HG02571 (cell line): Measurements from ENCODE around the gene ABCC9.
"Not testable (repeated sequence)": the region's sequence is repeated elsewhere in the genome, so short reads cannot be mapped to it uniquely, and the experiment has no call there.

Experiments
- ATAC-seq: cut with Tn5 transposase; IDR thresholded peaks from one replicate; pipeline ENCODE4 v1.9.1; 2021; ENCODE audit warnings: mild to moderate bottlenecking, moderate library complexity; ENCODE audit not compliant: unreplicated experiment

ABCC9 gene

DNA sequence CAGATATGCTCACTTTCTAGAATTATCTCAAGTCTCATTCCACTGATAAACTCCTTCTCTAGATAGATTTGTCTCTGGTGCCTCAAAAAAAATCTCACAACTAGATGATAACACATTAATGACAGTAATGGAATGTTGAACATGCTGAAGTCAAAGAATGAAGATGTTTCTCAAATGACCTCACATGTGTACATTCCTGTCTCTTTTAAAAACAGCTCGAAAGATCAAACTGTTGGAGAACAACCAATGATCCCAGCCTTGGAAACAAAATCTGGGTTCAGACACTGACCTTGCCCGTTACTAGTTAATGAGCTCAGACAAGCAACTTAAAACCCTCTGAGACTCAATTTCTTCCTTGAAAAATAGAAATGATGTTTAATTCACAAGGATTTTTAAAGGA lies 122.0 kb downstream of the ABCC9 start:
- ATAC-seq: no peak

- no peak for ATAC-seq
Observed at GRCh38 chr12:21818627-21819026, 122.6 kb downstream of the ABCC9 start.

DNA sequence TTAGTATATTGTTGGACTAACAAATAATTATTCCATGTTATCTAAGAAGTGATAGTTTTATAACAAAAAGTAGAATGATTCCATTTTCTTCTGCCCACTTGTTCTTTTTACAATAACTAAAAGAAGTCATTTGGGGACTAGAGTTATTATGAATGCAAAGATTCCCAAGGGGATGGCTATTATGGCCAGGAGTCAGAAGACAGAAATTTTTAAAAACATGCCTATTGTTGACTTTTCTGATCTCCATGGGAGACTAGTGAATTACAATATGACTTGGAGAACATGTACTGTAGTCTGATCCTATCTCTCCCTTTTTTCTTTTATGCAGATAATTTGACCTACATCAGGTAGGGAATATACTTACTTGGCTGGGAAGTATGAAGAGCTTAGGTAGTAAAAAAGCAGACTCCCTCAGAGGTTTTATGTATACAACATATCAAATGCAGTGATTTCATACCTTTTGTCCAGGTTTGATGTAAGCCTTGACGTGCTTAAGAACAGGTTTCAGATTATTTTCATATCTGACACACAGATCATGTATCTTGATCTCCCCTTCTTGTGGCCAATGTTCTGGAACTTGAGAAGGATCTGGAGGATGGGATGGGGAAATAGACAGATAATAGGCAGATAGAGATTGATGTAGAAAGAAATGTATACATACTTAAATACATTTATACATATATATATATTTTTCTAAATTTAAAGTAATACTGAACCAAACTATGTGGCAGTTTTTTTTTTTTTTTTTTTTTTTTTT lies 125.7 kb downstream of the ABCC9 start:
- no peak for ATAC-seq

- no peak for ATAC-seq
Observed at GRCh38 chr12:21814814-21815213, 126.4 kb downstream of the ABCC9 start.

DNA sequence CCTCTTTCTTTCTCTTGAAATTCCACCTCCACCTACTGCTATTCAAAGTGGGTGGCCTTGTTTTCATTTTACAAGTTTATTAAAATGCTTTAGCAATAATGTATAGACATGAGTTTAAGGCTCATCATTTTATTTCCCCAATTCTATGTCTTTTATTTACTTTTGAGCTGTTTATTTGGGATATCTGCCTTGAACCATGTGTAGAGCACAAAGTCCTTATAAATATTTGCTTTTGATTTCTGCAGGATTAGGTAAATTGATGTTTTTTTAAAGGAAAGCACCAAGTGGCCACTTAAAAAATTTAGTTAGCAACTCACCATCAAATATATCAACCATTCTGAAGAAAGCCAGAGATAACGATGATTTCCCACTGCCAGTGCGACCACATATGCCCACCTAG lies 126.9 kb downstream of the ABCC9 start:
- ATAC-seq: no peak

GRCh38 chr12:21813751-21814150 lies 127.5 kb downstream of the ABCC9 start:
- ATAC-seq: no peak

DNA sequence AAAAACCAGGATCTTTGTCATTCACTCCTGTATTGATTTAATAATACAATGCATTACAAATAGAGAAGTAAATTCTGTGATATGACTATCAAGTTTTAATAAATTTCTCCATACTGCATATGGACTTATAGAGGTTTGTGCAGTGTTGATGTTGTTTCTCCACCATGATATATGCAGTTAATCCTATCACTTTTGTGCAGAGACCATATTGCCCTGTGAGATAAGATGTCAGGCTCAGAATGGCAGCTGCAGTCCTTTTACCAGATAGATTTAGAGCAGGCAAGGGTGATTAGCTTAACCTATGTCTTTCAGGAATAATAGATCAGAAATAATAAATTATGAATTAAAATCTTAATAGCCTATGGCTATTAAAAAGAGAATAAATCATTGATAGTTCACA lies 128.1 kb downstream of the ABCC9 start:
- ATAC-seq: no peak

DNA sequence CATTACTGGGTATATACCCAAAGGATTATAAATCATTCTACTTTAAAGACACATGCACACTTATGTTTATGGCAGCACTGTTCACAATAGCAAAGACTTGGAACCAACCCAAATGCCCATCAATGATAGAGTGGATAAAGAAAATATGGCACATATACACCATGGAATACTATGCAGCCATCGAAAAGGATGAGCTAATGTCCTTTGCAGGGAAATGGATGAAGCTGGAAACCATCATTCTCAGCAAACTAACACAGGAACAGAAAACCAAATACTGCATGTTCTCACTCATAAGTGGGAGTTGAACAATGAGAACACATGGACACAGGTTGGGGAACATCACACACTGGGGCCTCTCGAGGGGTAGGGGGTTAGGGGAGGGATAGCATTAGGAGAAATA lies 128.9 kb downstream of the ABCC9 start:
- ATAC-seq: not testable (repeated sequence)

DNA sequence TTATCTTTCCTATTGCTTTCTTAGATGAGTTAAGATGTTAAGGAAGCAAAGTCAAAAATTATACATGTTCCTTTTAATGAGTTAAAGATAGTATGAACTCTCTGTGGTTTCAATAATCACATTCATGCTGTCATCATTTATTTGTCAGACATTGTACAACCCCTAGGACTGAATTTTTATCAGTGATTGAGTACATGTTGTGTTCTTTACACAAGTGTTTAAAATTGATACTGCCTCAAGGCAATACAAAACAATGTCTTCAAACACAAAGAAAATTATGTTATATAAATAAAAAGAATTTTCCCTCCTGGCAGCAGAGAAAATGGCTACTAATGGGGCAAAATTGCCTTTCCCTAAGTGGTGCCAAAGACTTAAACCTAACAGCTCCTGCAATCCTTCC lies 132.1 kb downstream of the ABCC9 start:
- ATAC-seq: no peak

GRCh38 chr12:21806255-21806654 lies 135.0 kb downstream of the ABCC9 start:
- no peak for ATAC-seq

GRCh38 chr12:21801522-21802288 lies 139.5 kb downstream of the ABCC9 start:
- ATAC-seq: no peak

DNA sequence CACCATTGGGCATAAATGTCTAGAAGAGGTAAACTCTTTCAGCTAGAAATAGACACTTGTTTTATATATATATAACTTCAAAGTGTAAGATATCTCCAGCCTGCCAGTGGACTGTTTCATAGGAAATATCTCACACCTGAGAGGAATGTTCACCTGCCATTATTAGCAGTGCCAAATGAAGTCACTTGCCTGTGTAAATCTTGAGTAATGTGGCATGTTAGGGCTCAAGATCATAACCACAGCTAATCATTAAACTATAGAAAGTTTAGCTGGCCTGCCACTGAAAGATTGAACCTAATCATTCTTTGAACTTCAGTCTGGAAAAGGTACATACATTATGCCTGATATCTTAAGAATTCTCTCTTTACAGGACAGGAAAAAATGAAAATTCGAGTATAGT lies 141.2 kb downstream of the ABCC9 start:
- no peak for ATAC-seq

DNA sequence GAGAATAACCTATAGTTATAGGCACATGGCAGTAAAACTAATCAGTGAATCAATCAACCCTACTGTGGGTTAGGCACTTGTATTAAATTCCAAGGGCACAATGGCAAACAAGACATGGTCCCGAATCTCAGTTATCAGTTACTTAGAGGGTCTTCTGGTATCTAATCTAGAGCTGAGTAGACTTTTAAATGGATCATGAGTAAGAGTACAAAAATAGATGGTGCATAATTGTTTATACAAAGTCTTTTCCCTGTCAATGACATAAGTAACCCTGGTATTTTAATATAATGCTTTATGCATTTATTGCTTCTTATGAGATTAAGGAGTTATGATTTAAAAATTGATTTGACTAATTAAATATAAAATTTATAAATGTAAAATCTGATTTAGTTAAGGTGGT lies 143.7 kb downstream of the ABCC9 start:
- no peak for ATAC-seq

GRCh38 chr12:21795648-21796328 lies 145.4 kb downstream of the ABCC9 start:
- ATAC-seq: no peak

GRCh38 chr12:21794807-21795595 lies 146.2 kb downstream of the ABCC9 start:
- ATAC-seq: not testable (repeated sequence)

- ATAC-seq: not testable (repeated sequence)
Observed at GRCh38 chr12:21789687-21790086, 151.5 kb downstream of the ABCC9 start.

DNA sequence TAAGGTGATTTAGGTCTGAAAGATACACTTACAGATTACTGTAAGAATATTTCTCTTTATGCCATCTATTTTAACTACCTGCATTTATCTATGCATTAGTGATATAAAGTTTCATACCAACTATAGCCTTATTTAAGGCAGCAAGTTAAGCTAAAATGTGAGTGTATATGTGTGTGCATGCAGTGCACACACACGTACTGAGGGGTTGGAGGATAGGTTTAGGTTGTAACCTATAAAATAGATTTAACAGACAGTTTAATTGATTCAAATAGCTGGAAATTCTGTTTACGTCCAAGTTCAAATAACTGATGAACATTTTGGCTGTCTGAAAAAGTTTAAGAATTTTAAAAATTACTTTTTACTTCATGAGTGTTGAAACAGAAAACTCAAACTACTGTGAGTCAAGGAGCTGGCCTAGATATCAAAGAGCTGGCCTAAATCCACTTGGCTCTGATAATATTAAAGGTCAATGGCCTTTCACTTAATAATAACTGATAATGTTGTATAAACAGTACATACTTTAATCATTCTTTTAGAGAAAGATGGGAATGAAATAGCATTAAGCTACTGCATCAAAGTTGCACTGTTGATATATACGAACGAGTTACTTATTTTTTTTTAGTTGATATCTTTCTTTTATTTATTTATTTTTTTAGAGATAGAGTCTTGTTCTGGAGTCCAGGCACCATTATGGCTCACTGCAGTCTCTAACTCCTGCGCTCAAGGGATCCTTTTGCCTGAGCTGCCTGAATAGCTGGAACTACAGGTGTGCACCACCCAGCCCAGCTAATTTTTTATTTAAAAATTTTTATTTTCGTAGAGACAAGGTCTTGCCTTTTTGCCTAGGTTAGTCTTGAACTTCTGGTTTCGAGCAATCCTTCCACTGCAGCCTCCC lies 152.9 kb downstream of the ABCC9 start:
- ATAC-seq: no peak

GRCh38 chr12:21786041-21786531 lies 155.1 kb downstream of the ABCC9 start:
- no peak for ATAC-seq

- ATAC-seq: not testable (repeated sequence)
Observed at GRCh38 chr12:21782723-21783122, 158.5 kb downstream of the ABCC9 start.

- no peak for ATAC-seq
Observed at GRCh38 chr12:21780786-21781185, 160.4 kb downstream of the ABCC9 start.
